Mesothelial cell of epicardium (in vitro differentiated cells): ENCODE results near the gene TMEM245. TPM values are rescaled to one million over a fixed set of nuclear protein-coding genes. Genes with fewer than 3 reads are reported as not detected.

Experiments
- DNase-seq, 2 experiments: peaks; one replicate each; pipeline ENCODE4 v3.0.0; 2021; ENCODE audit warnings: low spot score in 2 of 2; ENCODE audit not compliant: unreplicated experiment in 2 of 2
- H3K27ac Mint-ChIP-seq: 2 replicates; pipeline ENCODE4 v1.8.0; 2021; ENCODE audit warnings: mixed read lengths
- H3K27me3 Mint-ChIP-seq: 2 replicates; pipeline ENCODE4 v1.8.0; 2021; ENCODE audit warnings: low read depth, mixed read lengths
- H3K36me3 Mint-ChIP-seq: 2 replicates; pipeline ENCODE4 v1.8.0; 2021; ENCODE audit warnings: mixed read lengths
- H3K4me1 Mint-ChIP-seq: 2 replicates; pipeline ENCODE4 v1.8.0; 2021; ENCODE audit warnings: mixed read lengths
- H3K4me3 Mint-ChIP-seq: 2 replicates; pipeline ENCODE4 v1.8.0; 2021; ENCODE audit warnings: mild to moderate bottlenecking, moderate library complexity, mixed read lengths
- H3K9me3 Mint-ChIP-seq: 2 replicates; pipeline ENCODE4 v1.8.0; 2021; ENCODE audit warnings: mixed read lengths
- total RNA-seq: library from RNA; stranded (reverse); gene quantifications from 3 replicates; pipeline ENCODE4 v1.2.1, GENCODE V29; 2021
- TF ChIP-seq, protein P1 (sequence below): fragments of 200-600 bp; sonication (generic); IDR thresholded peaks from one replicate; pipeline ENCODE4 v1.5.0; 2021; ENCODE audit warnings: antibody characterized with exemption; ENCODE audit not compliant: unreplicated experiment

Gene TMEM245
- total RNA-seq, 1 donor from 2014 or later = 73.0 TPM

DNA sequence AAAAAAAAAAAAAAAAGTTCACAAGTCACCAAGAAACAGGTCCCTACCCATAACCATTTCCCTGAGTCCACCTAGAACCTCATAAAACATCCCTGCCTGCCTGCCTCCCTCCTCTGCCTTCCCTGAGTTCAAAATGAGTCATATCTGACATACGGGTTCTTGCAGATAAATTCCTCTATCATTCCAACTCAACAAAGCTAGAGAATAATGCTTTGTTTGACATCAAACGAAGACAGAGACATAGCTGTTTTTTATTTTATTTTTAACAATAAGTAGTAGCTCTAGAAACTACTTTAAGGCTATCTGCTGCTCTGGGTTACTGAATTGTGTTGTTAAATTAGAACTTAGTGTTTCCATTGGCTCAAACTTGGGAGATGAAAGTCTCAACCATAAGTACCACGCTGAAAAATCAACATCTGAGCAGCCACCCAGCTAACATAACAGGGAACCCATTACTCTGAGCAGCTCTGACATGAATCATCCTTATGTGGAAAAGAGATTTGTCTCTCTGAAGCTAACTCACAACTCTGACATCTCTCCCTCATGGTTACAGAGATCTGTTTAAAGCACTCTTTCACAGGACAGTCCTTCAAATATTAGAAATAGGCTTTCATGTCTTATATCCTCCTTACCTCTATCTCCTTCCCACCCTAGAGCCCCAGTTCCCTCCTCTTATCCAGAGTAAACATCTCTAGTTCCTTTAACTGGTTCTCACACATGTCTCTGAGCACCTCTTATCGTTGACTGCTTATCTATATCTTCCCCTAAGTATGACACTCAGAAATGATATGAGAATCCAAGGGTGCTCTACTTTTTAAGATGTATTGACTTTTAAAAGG lies 12.1 kb downstream of the TMEM245 start:
- DNase-seq = no peak
- Mint-ChIP-seq H3K27ac (peak overlapping the region; percentile 89), H3K4me3 (no peak overlapping the region), H3K27me3 (no peaks in the 10 kb centered on the region), H3K9me3 (peaks cover 14% of the 10 kb centered on the region), H3K36me3 (peaks cover 23% of the 10 kb centered on the region), H3K4me1 (peaks cover 57% of the 10 kb centered on the region)
- TF ChIP-seq, protein P1, sequence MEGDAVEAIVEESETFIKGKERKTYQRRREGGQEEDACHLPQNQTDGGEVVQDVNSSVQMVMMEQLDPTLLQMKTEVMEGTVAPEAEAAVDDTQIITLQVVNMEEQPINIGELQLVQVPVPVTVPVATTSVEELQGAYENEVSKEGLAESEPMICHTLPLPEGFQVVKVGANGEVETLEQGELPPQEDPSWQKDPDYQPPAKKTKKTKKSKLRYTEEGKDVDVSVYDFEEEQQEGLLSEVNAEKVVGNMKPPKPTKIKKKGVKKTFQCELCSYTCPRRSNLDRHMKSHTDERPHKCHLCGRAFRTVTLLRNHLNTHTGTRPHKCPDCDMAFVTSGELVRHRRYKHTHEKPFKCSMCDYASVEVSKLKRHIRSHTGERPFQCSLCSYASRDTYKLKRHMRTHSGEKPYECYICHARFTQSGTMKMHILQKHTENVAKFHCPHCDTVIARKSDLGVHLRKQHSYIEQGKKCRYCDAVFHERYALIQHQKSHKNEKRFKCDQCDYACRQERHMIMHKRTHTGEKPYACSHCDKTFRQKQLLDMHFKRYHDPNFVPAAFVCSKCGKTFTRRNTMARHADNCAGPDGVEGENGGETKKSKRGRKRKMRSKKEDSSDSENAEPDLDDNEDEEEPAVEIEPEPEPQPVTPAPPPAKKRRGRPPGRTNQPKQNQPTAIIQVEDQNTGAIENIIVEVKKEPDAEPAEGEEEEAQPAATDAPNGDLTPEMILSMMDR = no peak

DNA sequence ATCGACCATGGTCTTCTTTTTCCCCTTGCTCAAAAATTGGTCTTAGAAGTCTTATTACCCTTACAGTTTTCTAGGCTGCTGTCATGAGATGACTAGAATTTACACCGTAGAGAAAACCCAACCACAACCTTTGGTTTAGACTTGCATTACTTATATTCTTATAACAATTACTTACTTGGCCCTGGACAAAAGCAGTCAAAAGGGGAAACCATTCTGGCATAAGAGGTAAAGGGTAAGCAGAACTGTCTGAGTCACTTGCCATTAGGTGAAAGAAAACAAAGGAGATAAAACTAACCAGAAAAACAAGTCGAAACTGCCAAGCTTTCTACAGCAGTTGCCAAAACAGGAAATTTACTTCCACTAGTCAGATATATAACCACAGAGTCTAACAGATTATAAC lies 17.9 kb downstream of the TMEM245 start:
- Mint-ChIP-seq H3K27ac (peak overlapping the region; percentile 70), H3K36me3 (peaks cover 26% of the 10 kb centered on the region), H3K4me3 (no peak overlapping the region), H3K9me3 (peaks cover 14% of the 10 kb centered on the region), H3K27me3 (no peaks in the 10 kb centered on the region), H3K4me1 (peaks cover 49% of the 10 kb centered on the region)
- no peak for DNase-seq
- TF ChIP-seq, protein P1 = no peak

DNA sequence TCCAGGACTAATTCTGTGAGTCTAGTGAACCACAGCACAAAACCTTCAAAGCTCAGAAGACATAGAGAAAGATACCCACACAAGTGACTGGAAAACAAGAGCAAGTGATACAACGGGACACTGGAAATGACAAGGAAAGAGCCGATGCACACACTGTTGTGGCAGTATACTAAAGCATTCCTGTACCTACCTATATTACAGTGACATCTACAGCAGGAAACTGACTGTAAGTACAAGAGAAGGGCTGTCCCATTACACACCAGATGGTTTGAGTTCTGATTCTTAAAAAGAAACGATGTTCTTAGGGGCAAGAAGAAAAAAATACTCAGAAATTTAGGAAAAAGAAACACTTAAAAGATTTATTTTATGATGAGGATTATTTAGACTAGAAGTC lies 18.5 kb downstream of the TMEM245 start:
- Mint-ChIP-seq H3K9me3 (peaks cover 14% of the 10 kb centered on the region), H3K4me1 (peaks cover 51% of the 10 kb centered on the region), H3K27me3 (no peaks in the 10 kb centered on the region), H3K4me3 (no peak overlapping the region), H3K36me3 (peaks cover 26% of the 10 kb centered on the region), H3K27ac (peak overlapping the region; percentile 35)
- DNase-seq = no peak
- TF ChIP-seq, protein P1 = no peak

DNA sequence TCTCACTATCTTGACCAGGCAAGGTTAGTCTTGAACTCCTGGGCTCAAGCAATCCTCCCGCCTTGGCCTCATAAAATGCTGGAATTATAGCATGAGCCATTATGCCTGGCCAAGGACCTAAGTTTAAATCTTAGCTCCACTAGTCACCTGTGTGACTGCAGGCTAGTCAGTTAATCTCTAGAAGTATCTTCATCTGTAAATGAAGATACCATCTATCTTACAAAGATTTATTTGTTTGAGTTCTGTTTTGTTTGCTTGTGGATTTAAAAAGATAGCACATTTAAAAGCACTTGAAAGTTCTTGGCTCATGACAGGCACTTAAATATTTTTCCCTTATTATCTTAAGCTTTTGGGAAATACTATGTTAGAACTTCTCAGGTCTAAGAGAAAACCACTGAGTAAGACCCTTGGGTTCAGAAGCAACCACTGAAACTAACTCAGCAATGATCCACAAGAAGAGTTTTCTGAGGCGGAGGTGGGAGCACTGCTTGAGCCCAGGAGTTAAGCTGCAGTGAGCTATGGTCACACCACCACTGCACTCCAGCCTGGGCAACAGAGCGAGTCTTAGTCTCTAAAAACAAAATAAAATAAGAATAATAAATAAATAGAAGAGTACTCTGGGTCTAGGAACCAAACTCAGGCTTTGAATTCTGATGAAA lies 19.1 kb downstream of the TMEM245 start:
- Mint-ChIP-seq H3K27ac (peak overlapping the region; percentile 41), H3K4me1 (peaks cover 55% of the 10 kb centered on the region), H3K27me3 (no peaks in the 10 kb centered on the region)

DNA sequence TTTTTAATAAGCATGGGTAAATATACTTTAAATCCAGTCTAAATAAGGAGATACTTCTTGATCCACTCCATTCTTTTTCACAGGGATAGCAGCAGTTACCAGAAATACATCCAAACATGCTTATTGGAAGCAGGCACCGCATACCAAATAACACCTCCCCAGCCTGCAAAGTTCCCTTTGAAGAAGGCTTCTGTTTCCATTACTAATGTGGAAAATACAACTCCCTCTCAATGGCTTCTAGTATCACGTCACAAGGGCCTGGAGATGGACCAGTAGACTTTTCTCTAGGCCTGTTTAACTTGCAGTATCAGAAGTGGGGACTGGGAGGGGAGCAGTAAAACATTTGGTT lies 20.8 kb downstream of the TMEM245 start:
- no peak for DNase-seq
- Mint-ChIP-seq H3K4me1 (peaks cover 69% of the 10 kb centered on the region), H3K27ac (peak overlapping the region; percentile 93), H3K27me3 (no peaks in the 10 kb centered on the region), H3K4me3 (no peak overlapping the region), H3K36me3 (peaks cover 13% of the 10 kb centered on the region), H3K9me3 (peaks cover 10% of the 10 kb centered on the region)
- TF ChIP-seq, protein P1 = no peak

More for the DNA sequence above, 19.1 kb downstream of the TMEM245 start:
- no peak for DNase-seq
- Mint-ChIP-seq H3K9me3 (peaks cover 14% of the 10 kb centered on the region), H3K36me3 (peaks cover 26% of the 10 kb centered on the region), H3K4me3 (no peak overlapping the region)
- TF ChIP-seq, protein P1 = no peak
